Ishikawa (cell line): ENCODE data around the gene DCUN1D3.

Experiments used
- CEBPB ChIP-seq: IDR thresholded peaks from 2 replicates; pipeline ENCODE4 v1.6.1; 2012
- CREB1 ChIP-seq: IDR thresholded peaks from 2 replicates; pipeline ENCODE4 v1.6.1; 2012; ENCODE audit warnings: low read depth
- EGR1 ChIP-seq: IDR thresholded peaks from 2 replicates; pipeline ENCODE4 v1.6.1; 2012
- EP300 ChIP-seq: IDR thresholded peaks from 2 replicates; pipeline ENCODE4 v1.6.1; 2012; ENCODE audit warnings: borderline replicate concordance
- FOXM1 ChIP-seq: IDR thresholded peaks from 2 replicates; pipeline ENCODE4 v1.6.1; 2012; ENCODE audit warnings: low read depth, borderline replicate concordance
- MAX ChIP-seq: IDR thresholded peaks from 2 replicates; pipeline ENCODE4 v1.6.1; 2012
- NFIC ChIP-seq: IDR thresholded peaks from 2 replicates; pipeline ENCODE4 v1.6.1; 2012
- RAD21 ChIP-seq: IDR thresholded peaks from 2 replicates; pipeline ENCODE4 v1.6.1; 2012; ENCODE audit warnings: low read depth
- TAF1 ChIP-seq: IDR thresholded peaks from 2 replicates; pipeline ENCODE4 v1.6.1; 2012; ENCODE audit warnings: low read depth, mild to moderate bottlenecking
- TCF12 ChIP-seq: IDR thresholded peaks from 2 replicates; pipeline ENCODE4 v1.6.1; 2012; ENCODE audit warnings: low read depth
- TEAD4 ChIP-seq: IDR thresholded peaks from 2 replicates; pipeline ENCODE4 v1.6.1; 2012
- YY1 ChIP-seq: IDR thresholded peaks from 2 replicates; pipeline ENCODE4 v1.6.1; 2012; ENCODE audit warnings: low read depth
- ZBTB7A ChIP-seq: IDR thresholded peaks from 2 replicates; pipeline ENCODE4 v1.6.1; 2012; ENCODE audit warnings: low read depth
- TF ChIP-seq, protein P1 (sequence below): IDR thresholded peaks from 2 replicates; pipeline ENCODE4 v1.6.1; 2012; ENCODE audit warnings: low read depth, mild to moderate bottlenecking
- TF ChIP-seq, protein P2 (sequence below): IDR thresholded peaks from 2 replicates; pipeline ENCODE4 v1.6.1; 2012

Gene DCUN1D3

DNA sequence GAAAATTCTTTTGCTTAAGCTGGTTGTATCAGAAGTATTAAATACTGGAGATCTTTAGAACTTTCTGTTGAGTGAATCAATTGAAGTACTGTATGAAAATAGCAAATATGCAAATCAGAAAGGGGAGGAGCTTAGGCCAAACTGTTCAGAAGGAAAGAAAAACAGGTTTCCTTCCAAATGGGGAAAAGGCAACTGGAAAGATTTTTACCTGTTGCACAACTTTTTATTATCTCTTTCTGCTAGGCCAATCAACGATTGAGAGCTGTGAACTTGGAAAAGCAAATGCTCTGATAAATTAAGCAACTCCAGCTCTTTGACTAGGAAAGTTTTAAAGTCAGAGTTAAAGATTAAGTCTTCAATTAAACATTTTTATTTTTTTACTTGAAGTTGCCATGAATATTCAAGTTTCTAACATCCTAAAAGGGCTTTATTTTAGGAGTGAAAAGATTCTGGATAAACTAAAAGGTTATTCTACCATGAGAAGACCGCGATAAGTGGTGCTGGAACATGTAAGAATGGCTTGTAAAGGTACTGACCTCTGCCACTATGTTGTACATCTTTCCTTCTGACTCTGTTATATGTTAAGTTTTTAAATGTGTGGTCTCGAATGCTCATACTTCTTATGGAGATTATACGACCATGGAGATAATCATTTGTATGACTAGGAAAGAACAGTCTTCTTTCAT lies 16.5 kb downstream of the DCUN1D3 start:
- TF ChIP-seq YY1: no peak
- no peak for TF ChIP-seq TAF1
- no peak for TF ChIP-seq NFIC
- TF ChIP-seq TCF12: no peak
- TF ChIP-seq MAX: no peak
- no peak for TF ChIP-seq CEBPB
- TF ChIP-seq RAD21: no peak
- TF ChIP-seq, protein P1, sequence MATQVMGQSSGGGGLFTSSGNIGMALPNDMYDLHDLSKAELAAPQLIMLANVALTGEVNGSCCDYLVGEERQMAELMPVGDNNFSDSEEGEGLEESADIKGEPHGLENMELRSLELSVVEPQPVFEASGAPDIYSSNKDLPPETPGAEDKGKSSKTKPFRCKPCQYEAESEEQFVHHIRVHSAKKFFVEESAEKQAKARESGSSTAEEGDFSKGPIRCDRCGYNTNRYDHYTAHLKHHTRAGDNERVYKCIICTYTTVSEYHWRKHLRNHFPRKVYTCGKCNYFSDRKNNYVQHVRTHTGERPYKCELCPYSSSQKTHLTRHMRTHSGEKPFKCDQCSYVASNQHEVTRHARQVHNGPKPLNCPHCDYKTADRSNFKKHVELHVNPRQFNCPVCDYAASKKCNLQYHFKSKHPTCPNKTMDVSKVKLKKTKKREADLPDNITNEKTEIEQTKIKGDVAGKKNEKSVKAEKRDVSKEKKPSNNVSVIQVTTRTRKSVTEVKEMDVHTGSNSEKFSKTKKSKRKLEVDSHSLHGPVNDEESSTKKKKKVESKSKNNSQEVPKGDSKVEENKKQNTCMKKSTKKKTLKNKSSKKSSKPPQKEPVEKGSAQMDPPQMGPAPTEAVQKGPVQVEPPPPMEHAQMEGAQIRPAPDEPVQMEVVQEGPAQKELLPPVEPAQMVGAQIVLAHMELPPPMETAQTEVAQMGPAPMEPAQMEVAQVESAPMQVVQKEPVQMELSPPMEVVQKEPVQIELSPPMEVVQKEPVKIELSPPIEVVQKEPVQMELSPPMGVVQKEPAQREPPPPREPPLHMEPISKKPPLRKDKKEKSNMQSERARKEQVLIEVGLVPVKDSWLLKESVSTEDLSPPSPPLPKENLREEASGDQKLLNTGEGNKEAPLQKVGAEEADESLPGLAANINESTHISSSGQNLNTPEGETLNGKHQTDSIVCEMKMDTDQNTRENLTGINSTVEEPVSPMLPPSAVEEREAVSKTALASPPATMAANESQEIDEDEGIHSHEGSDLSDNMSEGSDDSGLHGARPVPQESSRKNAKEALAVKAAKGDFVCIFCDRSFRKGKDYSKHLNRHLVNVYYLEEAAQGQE: no peak
- TF ChIP-seq TEAD4: no peak
- no peak for TF ChIP-seq ZBTB7A
- no peak for TF ChIP-seq CREB1
- no peak for TF ChIP-seq EP300
- no peak for TF ChIP-seq EGR1

- TF ChIP-seq CREB1 (no peak), RAD21 (no peak), CEBPB (no peak), MAX (no peak), EGR1 (no peak), TCF12 (no peak), FOXM1 (no peak), TAF1 (no peak), ZBTB7A (no peak), YY1 (no peak), TEAD4 (no peak), NFIC (no peak), EP300 (no peak)
- TF ChIP-seq, protein P2, sequence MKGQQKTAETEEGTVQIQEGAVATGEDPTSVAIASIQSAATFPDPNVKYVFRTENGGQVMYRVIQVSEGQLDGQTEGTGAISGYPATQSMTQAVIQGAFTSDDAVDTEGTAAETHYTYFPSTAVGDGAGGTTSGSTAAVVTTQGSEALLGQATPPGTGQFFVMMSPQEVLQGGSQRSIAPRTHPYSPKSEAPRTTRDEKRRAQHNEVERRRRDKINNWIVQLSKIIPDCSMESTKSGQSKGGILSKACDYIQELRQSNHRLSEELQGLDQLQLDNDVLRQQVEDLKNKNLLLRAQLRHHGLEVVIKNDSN: no peak
- TF ChIP-seq, protein P1: no peak
Measured at GRCh38 chr16:20881503-20881878, 18.7 kb downstream of the DCUN1D3 start.

- TF ChIP-seq TEAD4: no peak
- no peak for TF ChIP-seq NFIC
- TF ChIP-seq FOXM1: no peak
- no peak for TF ChIP-seq MAX
- no peak for TF ChIP-seq EGR1
- no peak for TF ChIP-seq ZBTB7A
- TF ChIP-seq YY1: no peak
- TF ChIP-seq CEBPB: no peak
- no peak for TF ChIP-seq RAD21
- TF ChIP-seq CREB1: no peak
- TF ChIP-seq TCF12: no peak
- no peak for TF ChIP-seq TAF1
- TF ChIP-seq, protein P1: no peak
Measured at GRCh38 chr16:20880867-20881502, 19.2 kb downstream of the DCUN1D3 start.

GRCh38 chr16:20879175-20880040 lies 20.8 kb downstream of the DCUN1D3 start:
- TF ChIP-seq FOXM1: no peak
- TF ChIP-seq TAF1: no peak
- no peak for TF ChIP-seq YY1
- no peak for TF ChIP-seq RAD21
- TF ChIP-seq EP300: no peak
- no peak for TF ChIP-seq TEAD4
- no peak for TF ChIP-seq ZBTB7A
- TF ChIP-seq, protein P1: no peak
- no peak for TF ChIP-seq NFIC
- TF ChIP-seq CREB1: no peak
- TF ChIP-seq TCF12: no peak
- no peak for TF ChIP-seq MAX
- no peak for TF ChIP-seq CEBPB
- TF ChIP-seq, protein P2: no peak
- TF ChIP-seq EGR1: no peak
